DMS114 treated with DMSO at 0.1 percent for 48 hours (cell line): Measurements from ENCODE around the gene GLE1.
A peak's percentile ranks its signal among the peaks of the same experiment; 100 is the strongest.

Experiments used
- DNase-seq: peaks from one replicate; lab custom pipeline; 2025; ENCODE audit not compliant: unreplicated experiment; lab: John Stamatoyannopoulos, UW

Gene GLE1

DNA sequence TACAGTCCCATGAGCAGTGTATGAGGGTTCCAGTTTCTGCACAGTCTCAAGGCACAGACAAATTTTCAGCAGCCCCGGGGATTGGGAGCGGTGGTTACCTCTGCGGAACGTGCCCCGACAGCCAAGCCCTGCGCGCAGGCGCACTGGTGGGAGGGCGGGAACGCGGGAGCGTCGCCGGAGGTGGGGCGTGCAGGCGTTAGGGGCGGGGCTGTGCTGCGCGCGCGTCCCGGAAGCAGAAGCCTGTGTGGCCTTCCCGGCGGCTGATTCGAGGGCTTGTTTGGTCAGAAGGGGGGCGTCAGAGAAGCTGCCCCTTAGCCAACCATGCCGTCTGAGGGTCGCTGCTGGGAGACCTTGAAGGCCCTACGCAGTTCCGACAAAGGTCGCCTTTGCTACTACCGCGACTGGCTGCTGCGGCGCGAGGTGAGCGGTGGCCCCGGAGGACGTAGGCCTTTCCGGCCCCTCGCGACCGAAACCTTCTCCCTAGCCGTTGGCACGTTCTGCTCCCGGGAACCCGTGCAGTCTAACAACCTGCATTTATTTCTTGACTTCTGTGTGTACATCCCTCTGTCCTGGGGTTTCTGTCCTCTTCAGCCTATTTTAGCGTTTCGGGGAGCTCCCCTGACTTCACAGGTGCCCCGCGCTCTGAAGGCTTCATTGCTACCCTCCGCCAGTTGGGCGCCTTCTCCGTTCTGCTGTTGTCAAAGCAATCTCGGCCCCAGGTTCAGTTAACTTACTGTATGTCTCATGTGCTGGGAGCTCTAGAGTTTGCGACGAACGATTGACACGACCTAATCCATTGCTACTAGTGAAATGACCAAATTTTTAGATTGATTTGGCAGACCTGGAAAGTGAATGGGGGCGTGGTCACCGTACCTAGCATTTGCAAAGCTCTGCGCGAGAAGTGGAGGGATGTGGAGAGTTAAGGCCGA lies at the start of gene GLE1:
Gene GLE1 (plus strand): TSS at position 235 of the 929 bp plus-strand sequence. CDS start 87 bp downstream, at position 322.
- DNase-seq: peak; percentile 81

DNA sequence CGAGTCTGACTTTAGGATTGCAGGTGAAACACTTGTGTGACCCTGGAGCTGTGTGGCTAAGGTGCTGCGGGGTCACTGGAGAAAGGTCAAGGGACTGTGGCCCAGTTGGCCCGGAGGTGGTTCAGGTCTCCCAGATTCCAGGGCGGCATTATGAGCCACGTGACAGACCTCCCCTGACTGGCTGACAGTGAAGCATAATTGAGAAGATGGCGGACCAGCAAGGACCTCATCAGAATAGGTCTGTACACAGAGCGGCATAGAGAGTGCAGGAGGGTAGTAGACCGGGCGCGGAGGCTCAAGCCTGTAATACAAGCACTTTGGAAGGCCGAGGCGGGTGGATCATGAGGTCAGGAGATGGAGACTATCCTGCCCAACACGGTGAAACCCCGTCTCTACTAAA lies 49.5 kb upstream of the GLE1 start:
- no peak for DNase-seq

DNA sequence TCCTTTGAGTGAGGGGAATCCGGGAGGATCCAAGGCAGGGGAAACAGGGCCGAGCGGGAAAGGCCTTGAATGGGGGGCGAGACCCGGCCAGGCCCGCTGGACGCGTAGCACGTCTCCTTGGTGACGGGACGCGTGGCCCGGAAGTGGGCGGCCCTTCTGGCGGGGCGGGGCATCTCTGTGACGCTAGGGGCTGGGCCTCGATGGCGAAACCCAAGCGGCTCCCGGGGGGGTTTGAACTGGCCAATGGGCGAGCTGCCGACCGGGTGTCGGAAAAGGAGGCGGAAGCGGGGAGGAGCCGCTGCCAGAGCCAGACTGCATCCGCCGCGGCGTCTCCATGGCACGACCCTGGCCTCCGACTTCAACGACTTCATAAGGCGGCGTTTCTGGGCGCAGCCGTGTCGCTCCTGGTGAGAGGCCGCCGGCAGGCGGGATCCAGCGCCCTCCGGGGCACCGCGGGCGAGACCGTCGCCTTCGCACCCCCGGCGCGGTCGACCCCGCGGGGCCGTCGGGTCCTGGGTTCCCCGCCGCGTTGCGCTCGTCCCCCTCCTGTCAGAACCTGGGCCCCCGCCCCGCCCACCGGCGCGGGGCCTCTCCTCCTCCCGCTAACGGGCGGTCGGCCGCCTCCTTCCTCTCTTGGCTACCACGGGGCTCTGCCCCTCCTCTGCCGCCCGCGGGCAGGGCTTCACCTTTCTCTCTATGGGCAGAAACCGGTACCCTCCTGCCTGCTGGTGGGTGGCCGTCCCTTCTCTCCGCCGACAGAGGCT lies 48.5 kb upstream of the GLE1 start, which contains the start of gene ODF2:
Gene ODF2 (plus strand): TSS at position 158 of the 764 bp plus-strand sequence. CDS start 86 bp downstream, at position 244.
- peak; percentile 82 for DNase-seq

DNA sequence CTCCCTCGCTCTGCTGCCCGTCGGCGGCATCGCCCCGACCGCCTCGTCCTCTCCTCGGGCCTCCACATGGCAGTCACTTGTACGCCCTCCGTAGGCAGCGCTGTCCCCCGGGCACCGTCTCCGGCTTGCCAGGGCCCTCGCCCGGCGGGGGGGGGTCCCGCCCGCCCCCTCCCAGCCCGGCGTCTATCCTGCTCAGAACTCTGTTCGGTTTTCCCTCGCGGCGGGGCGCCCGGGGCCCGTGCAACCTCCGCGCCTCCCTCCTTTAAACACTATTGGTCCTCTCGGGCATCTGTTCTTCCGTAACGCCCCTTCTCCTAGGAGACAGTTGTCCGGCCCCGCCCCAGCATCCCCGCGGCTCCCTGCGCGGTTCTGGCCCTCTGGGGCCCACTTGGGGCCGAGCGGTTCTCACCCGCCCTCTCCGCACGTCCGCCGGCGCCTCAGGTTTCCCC lies 47.9 kb upstream of the GLE1 start:
- peak; percentile 69 for DNase-seq

DNA sequence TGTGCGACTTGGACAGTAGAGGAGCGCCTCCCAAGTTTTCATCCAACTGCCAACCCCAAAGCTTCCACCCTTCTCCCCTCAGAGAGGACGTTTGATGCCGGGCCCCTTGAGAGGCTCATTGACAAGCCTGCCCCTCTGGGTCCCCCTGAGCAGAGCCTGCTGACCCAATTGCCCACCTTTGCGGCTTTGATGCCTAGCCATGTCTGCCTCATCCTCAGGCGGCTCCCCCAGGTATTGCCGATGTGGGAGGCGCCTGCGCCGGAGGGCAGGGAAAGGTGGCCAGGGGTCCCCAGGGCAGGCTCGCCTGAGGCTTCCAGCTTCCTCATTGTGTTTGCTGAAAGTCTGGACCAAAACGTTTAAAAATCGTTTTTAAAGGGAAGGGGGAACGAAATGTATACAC lies 47.3 kb upstream of the GLE1 start:
- no peak for DNase-seq

DNA sequence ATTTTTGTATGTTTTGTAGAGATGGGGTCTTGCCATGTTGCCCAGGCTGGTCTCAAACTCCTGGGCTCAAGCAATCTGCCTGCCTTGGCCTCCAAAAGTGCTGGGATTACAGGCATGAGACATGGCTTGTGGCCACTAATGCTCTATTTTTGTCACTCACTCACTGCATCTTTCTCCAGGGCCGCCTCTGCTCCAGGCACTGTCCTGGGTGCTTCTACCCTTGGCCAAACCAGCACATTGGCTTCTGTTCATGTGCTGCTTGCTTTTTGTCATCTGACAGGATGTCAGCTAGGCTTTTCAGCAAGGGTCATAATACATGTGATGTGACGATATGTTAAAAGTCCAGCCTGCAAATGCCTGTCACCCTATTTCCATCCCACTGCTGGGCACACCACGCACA lies 45.5 kb upstream of the GLE1 start:
- no peak for DNase-seq

DNA sequence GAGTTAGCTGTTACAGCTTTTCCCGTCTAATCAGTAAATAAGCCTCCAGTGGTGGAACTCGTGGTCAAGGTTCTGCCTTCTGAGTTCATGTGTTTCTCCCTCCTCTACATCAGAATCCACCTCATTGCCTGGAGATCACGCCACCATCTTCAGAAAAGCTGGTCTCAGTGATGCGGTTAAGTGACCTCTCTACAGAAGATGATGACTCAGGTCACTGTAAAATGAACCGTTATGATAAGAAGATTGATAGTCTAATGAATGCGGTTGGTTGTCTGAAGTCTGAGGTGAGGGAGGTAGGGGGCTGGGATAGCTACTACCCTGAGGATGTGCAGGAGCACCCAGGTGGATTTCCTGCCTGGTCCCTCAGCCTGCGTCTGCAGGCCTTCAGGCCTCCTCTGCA lies 35.4 kb upstream of the GLE1 start:
- DNase-seq: no peak

DNA sequence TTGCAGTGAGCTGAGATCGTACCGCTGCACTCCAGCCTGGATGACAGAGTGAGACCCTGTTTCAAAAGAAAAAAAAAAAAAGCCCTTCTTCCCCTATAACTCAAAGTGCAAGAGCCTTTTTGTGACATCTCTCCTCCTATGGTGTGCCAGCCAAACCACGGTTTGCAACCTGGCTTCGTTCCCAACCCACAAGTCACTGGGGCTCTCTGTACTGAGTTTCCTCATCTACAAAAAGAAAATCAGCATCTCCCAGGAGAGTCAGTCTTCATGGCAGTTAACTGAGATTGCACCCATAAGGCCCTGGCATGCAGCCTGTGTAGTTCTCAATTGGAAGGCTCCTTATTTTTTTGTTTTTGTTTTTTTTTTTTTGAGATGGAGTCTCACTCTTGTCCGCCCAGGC lies 34.0 kb upstream of the GLE1 start:
- no peak for DNase-seq

DNA sequence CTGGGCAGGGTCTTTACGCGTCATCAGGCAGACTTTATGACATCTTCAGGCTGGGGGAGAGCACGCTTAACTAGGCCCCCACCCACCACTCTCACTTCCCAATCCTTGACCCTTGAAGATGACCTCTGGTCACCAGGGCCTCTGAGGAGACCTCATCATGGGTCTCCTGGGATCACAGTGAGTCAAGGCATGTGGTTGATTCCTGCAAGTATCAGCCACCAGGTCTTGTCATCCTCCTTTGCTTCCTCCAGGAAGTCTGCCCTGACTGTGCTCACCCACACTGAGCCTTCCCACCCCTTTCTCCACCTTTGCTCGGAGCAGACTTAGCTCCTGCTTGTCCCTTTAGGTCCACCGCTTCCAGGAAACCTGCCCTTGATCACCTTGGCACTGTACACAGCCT lies 31.4 kb upstream of the GLE1 start:
- DNase-seq: no peak

DNA sequence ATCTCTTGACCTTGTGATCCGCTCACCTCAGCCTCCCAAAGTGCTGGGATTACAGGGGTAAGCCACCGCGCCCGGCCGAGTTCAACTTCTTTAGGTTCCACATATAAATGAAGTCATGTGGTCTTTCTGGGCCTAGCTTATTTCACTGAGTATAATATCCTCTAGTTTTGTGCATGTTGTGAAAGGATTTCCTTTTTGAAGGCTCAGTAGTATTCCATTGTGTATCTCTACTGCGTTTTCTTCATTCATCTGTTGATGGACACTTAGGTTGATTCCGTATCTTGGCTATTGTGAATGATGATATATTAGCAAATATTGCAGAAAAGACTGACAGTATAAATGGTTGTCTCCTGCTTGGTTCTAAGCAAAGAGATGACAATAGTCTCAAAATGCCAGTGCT lies 28.7 kb upstream of the GLE1 start:
- no peak for DNase-seq

DNA sequence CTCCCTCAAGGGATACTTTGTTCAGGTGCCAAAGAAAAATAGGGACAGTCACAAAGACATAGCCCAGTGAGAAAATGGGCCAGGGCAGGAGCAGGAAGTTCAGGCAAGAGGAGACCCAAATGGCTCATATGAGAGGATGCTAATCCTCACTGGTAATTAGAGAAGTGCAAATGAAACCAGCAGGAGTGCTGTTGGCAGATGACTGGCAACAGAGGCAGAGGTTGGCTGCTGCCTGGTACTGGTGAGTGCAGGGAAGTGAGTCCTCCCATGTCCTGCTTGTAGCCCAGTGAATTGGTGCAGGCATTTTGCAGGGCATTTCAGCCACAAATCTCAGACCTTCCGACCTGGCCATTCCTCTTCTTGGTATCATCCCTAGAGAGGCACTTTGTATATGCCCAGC lies 25.3 kb upstream of the GLE1 start:
- no peak for DNase-seq

GRCh38 chr9:128481561-128481960 lies 23.0 kb upstream of the GLE1 start:
- no peak for DNase-seq

DNA sequence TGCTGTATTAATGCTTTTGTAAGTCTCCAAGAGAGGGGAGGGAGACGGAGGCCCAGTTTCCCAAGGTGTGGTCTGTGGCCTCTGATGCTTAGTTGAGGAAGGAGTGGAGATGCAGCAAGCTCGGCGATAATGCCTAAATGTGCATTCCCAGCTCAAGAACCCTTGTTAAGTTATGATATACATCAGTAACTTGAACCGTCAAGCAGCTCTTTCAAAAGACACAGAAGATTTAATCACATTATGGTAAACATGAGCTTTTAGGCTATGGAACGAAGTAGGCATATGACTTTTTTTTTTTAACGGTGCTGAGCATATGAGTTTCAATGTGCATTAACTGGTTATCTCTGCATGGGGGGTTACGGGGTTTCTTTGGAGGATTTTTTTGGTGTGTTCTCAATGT lies 22.3 kb upstream of the GLE1 start:
- no peak for DNase-seq

GRCh38 chr9:128484686-128485413 lies 19.7 kb upstream of the GLE1 start:
- no peak for DNase-seq

DNA sequence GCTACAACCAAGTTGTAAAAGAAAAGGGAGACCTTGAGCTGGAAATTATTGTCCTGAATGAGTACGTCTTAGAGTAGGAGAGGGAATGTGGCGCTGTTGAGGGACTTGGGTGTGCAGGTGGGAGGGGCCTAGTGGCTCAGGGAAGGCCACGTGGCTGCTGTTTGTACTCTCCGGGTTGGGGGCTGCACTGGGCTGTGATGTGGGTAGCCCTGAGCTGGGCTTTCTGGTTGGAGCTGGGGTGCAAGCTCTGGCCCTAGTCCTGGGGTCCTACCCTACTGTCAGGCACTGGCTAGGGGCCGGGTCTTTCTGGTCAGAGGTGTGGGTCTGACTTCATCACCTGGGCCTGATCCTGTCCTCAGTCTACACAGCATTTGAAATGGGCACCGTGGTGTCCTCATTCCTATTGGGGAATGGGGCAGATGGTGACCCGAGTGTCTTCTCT lies 19.1 kb upstream of the GLE1 start:
- no peak for DNase-seq

- no peak for DNase-seq
Observed at GRCh38 chr9:128486201-128486600, 18.3 kb upstream of the GLE1 start.

DNA sequence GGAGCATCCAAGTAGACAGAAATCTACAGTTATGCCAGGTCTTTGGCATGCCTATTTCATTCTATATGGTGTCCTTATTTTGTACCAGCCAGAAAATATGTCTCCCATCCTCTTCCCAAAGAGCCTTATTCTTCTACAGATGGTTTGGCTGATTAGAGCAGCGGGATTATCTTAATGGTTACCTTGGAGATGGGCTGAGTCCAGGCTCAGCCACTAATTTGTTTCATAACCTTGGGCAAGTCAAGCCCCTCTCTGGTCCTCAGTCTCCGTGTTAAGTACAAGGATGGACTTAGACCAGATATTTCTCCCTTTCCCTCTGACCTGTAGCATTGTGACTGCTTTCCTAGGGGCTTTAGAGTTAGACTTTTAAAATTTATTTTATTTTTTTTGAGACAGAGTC lies 11.1 kb upstream of the GLE1 start:
- DNase-seq: no peak

DNA sequence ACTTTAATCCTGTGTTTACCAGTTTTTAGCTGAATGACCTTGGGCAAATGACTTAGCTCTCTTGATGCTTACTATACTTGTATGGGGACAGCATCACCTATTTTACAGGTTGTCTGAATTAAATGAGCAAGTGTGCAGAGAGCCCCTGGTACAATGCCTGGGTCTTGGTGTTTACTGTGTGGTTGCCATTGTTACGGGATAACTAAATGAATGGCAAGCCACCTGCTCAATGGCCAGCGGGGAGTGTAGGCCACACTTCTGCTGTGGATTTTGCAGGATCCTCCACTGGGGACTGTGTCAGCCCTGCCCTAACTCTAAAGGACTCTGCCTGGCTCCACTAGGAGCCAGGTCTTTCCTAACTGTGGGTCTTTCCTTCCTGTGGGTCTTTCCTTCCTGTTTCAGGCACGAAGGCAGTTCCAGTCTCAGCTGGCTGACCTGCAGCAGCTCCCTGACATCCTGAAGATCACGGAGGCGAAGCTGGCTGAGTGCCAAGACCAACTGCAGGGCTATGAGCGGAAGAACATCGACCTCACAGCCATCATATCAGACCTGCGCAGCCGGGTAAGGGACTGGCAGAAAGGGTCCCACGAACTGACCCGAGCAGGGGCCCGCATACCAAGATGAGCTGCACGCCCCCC lies 10.3 kb upstream of the GLE1 start:
- DNase-seq: no peak

- DNase-seq: no peak
Observed at GRCh38 chr9:128494746-128495129, 9.8 kb upstream of the GLE1 start.

DNA sequence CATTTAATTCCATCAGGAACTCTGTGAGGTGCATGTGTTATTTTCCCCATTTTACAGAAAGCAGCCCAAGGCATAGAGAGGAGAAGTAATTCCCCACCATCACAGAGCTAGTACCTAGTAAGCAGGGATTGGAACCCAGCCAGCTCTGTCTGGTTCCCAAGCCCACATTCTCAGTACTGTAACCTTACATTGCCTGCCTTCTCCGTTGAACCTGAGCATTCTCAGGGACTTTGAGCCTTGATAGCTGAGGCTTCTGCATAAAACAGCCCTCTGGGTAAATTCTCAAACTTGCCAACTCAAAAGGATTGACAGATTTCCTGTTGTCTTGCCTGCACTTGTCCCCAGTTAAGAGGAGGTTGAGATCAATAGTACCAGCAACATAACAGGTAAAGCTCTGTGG lies 9.2 kb upstream of the GLE1 start:
- DNase-seq: no peak
